IPS DF 6.9 (cell line): Measurements from ENCODE around the gene DPH1.

Experiments
- DNase-seq: peaks from one replicate; pipeline ENCODE4 v3.0.0-alpha.2; 2013; ENCODE audit warnings: low read depth, low spot score
- H3K27ac ChIP-seq: one replicate; pipeline ENCODE4 v1.5.1; 2013; ENCODE audit warnings: low read length, control low read depth
- H3K27me3 ChIP-seq: 2 replicates; pipeline ENCODE4 v1.6.1; 2013; ENCODE audit warnings: mild to moderate bottlenecking, low read length; ENCODE audit not compliant: control insufficient read depth, insufficient read depth
- H3K36me3 ChIP-seq: 2 replicates; pipeline ENCODE4 v1.6.1; 2013; ENCODE audit warnings: low read length; ENCODE audit not compliant: control insufficient read depth, insufficient read depth
- H3K4me1 ChIP-seq: 2 replicates; pipeline ENCODE4 v1.6.1; 2013; ENCODE audit warnings: low read length; ENCODE audit not compliant: control insufficient read depth, insufficient read depth
- H3K4me3 ChIP-seq: 2 replicates; pipeline ENCODE4 v1.5.1; 2013; ENCODE audit warnings: mild to moderate bottlenecking, low read length
- H3K9me3 ChIP-seq: 2 replicates; pipeline ENCODE4 v1.6.1; 2013; ENCODE audit warnings: low read length, inconsistent platforms; ENCODE audit not compliant: control insufficient read depth, insufficient read depth
- WGBS: extraction: QIAGEN DNeasy Blood & Tissue Kit; methylation state at CpG from one replicate; pipeline ENCODE4 v1.1.7; 2013; ENCODE audit warnings: mixed read lengths, missing lambda C conversion rate; ENCODE audit not compliant: insufficient read length, insufficient coverage; 5-methylcytosine and 5-hydroxymethylcytosine counted together

DPH1 gene

GRCh38 chr17:2051061-2051932, 21.3 kb downstream of the DPH1 start:
- Histone ChIP-seq H3K4me3 (peak overlapping the region; percentile 15; the same call in 1 of the 2 replicates), H3K27me3 (peaks cover 53% of the 10 kb centered on the region), H3K9me3 (no peaks in the 10 kb centered on the region), H3K4me1 (peaks cover 4% of the 10 kb centered on the region), H3K36me3 (no peaks in the 10 kb centered on the region; the same call in 1 of the 2 replicates), H3K27ac (no peak overlapping the region)
- no peak for DNase-seq
- WGBS, result no CpG with 5 or more reads among the region's 81 CpGs

GRCh38 chr17:2051933-2052559, 22.1 kb downstream of the DPH1 start:
- DNase-seq, result no peak
- Histone ChIP-seq H3K4me1 (peaks cover 8% of the 10 kb centered on the region), H3K36me3 (no peaks in the 10 kb centered on the region; the same call in 1 of the 2 replicates), H3K4me3 (no peak overlapping the region), H3K9me3 (no peaks in the 10 kb centered on the region), H3K27me3 (peaks cover 60% of the 10 kb centered on the region), H3K27ac (no peak overlapping the region)
- WGBS, result no CpG with 5 or more reads among the region's 14 CpGs

DNA sequence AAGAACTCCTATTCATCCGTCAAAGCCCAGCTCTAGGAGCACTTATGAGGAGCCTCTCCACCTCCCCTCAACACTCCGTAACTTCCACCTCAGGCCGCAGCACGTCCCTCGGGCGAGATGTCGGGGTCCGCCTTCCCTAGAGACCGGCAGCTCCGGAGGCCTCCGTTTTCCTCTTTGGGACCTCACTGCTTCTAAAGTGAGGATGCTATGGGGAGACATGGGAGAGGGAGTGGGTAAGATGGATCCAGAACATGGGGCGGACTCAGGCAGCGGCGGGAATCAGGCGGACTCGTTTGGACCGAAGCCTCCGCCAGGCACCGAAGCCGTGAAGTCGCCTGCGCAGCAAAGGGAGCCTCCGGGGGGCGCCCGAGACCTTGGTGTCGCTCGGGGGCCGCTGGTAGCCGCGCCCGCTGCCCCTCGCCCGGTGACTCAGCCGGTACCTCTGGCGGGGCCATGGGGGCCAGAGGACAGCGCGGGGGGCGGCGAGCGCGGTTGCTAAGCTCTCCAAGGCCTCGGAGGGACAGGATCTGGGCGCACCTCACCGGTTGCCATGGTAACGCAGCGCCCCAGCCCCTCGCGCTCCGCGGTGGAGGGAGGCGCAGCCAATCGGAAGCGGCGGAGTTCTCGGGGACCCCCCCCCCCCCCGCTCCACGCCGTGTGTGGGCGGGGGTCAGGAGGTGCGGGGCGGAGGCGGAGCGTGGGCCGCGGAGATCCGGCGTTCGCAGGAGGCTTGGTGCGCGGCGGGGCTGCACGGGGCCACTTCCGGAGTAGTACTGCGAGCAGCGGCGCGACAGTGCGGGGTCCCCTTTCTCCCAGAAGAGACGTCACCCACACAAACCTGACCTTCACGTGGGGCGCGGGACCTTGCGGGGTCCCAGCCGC, 23.7 kb downstream of the DPH1 start:
- Histone ChIP-seq H3K4me1 (peaks cover 14% of the 10 kb centered on the region), H3K36me3 (no peaks in the 10 kb centered on the region; the same call in 1 of the 2 replicates), H3K27ac (no peak overlapping the region), H3K4me3 (peak overlapping the region; percentile 36; the same call in 1 of the 2 replicates), H3K9me3 (no peaks in the 10 kb centered on the region), H3K27me3 (peaks cover 69% of the 10 kb centered on the region)
- no CpG with 5 or more reads among the region's 84 CpGs for WGBS
- no peak for DNase-seq

- Histone ChIP-seq H3K4me3 (peak overlapping the region; percentile 36; the same call in 1 of the 2 replicates), H3K27ac (no peak overlapping the region), H3K36me3 (no peaks in the 10 kb centered on the region; the same call in 1 of the 2 replicates), H3K27me3 (peaks cover 64% of the 10 kb centered on the region), H3K9me3 (no peaks in the 10 kb centered on the region), H3K4me1 (peaks cover 14% of the 10 kb centered on the region)
- no CpG with 5 or more reads among the region's 16 CpGs for WGBS
- no peak for DNase-seq
Observed at GRCh38 chr17:2054262-2054511, 24.2 kb downstream of the DPH1 start.

- Histone ChIP-seq H3K36me3 (no peaks in the 10 kb centered on the region; the same call in 1 of the 2 replicates), H3K27me3 (peaks cover 60% of the 10 kb centered on the region), H3K4me1 (peaks cover 14% of the 10 kb centered on the region), H3K9me3 (no peaks in the 10 kb centered on the region), H3K27ac (no peak within 1 kb of the TSS), H3K4me3 (peak within 1 kb of the TSS; percentile 36; the same call in 1 of the 2 replicates)
- no CpG with 5 or more reads among the region's 72 CpGs for WGBS
- DNase-seq, result no peak
Observed at GRCh38 chr17:2054512-2055291, 24.7 kb downstream of the DPH1 start, which contains the start of gene HIC1. TSS of gene HIC1 (plus strand) at chr17:2055103. CDS start at chr17:2056691, 1,588 bp downstream.

- Histone ChIP-seq H3K36me3 (no peaks in the 10 kb centered on the region; the same call in 1 of the 2 replicates), H3K4me1 (peaks cover 13% of the 10 kb centered on the region), H3K27ac (no peak overlapping the region), H3K9me3 (no peaks in the 10 kb centered on the region), H3K27me3 (peaks cover 60% of the 10 kb centered on the region), H3K4me3 (peak overlapping the region; percentile 15; the same call in 1 of the 2 replicates)
- DNase-seq, result no peak
- no CpG with 5 or more reads among the region's 113 CpGs for WGBS
Observed at GRCh38 chr17:2055292-2056205, 25.6 kb downstream of the DPH1 start.

- H3K36me3 ChIP-seq, result no peaks in the 10 kb centered on the region; the same call in 1 of the 2 replicates
- DNase-seq, result no peak
- peaks cover 53% of the 10 kb centered on the region for H3K27me3 ChIP-seq
- H3K9me3 ChIP-seq, result no peaks in the 10 kb centered on the region
- H3K4me1 ChIP-seq, result peaks cover 11% of the 10 kb centered on the region
- H3K4me3 ChIP-seq, result no peak overlapping the region; the same call in 1 of the 2 replicates
- H3K27ac ChIP-seq, result no peak overlapping the region
- WGBS, result no CpG with 5 or more reads among the region's 85 CpGs
Observed at GRCh38 chr17:2056206-2057174, 26.5 kb downstream of the DPH1 start.

- no peak overlapping the region for H3K27ac ChIP-seq
- H3K9me3 ChIP-seq, result no peaks in the 10 kb centered on the region
- H3K4me1 ChIP-seq, result peaks cover 11% of the 10 kb centered on the region
- H3K36me3 ChIP-seq, result no peaks in the 10 kb centered on the region; the same call in 1 of the 2 replicates
- no peak for DNase-seq
- no CpG with 5 or more reads among the region's 81 CpGs for WGBS
- no peak overlapping the region; the same call in 1 of the 2 replicates for H3K4me3 ChIP-seq
- H3K27me3 ChIP-seq, result peaks cover 45% of the 10 kb centered on the region
Observed at GRCh38 chr17:2057175-2057759, 27.3 kb downstream of the DPH1 start.
